Sigmoid colon (tissue), 7 donors: ENCODE data around the gene EFEMP1. TPM values are rescaled to one million over a fixed set of nuclear protein-coding genes. Genes with fewer than 3 reads are reported as not detected.

Experiments used
- DNase-seq: peaks from one replicate; pipeline ENCODE4 v3.0.0-alpha.2; 2019
- H3K27ac ChIP-seq, 4 donors: fragments of 200-600 bp; sonication (generic); one replicate each; pipeline ENCODE4 v1.5.1; 2016 to 2019; ENCODE audit warnings: mild to moderate bottlenecking in 1 of 4
- H3K27me3 ChIP-seq, 3 donors: fragments of 200-600 bp; sonication (generic); one replicate each; pipeline ENCODE4 v1.5.1; 2019; ENCODE audit warnings: mild to moderate bottlenecking in 1 of 3
- H3K36me3 ChIP-seq, 4 donors: fragments of 200-600 bp; sonication (generic); one replicate each; pipeline ENCODE4 v1.5.1; 2016 to 2019
- H3K4me1 ChIP-seq, 4 donors: fragments of 200-600 bp; sonication (generic); one replicate each; pipeline ENCODE4 v1.5.1; 2017 to 2019
- H3K4me3 ChIP-seq, 4 donors: fragments of 200-600 bp; sonication (generic); one replicate each; pipeline ENCODE4 v1.5.1; 2017 to 2019; ENCODE audit warnings: mild to moderate bottlenecking in 2 of 4, moderate library complexity in 1 of 4
- H3K9me3 ChIP-seq, 4 donors: fragments of 200-600 bp in 3 of 4; sonication (generic) in 3 of 4; one replicate each; pipeline versions ENCODE4 v1.5.1 to v1.6.1; 2013 to 2019
- CTCF ChIP-seq, 4 experiments: fragments of 450-650 bp in 3 of 4; fragments of 200-600 bp in 1 of 4; IDR thresholded peaks; one replicate each; pipeline ENCODE4 v1.5.1; 2016 to 2019; ENCODE audit warnings: antibody characterized with exemption in 4 of 4, mild to moderate bottlenecking in 3 of 4, moderate library complexity in 2 of 4
- EP300 ChIP-seq, 4 donors: sonication (generic); formaldehyde crosslinking; IDR thresholded peaks; one replicate each; pipeline ENCODE4 v1.6.1; 2017; ENCODE audit warnings: antibody characterized with exemption in 4 of 4
- POLR2A ChIP-seq, 2 donors: fragments of 450-650 bp; IDR thresholded peaks; one replicate each; pipeline ENCODE4 v1.6.1; 2016; ENCODE audit warnings: antibody characterized with exemption in 2 of 2, mild to moderate bottlenecking in 2 of 2, moderate library complexity in 2 of 2
- POLR2AphosphoS5 ChIP-seq, 4 donors: sonication (generic); formaldehyde crosslinking; IDR thresholded peaks; one replicate each; pipeline ENCODE4 v1.6.1; 2017; ENCODE audit warnings: antibody characterized with exemption in 4 of 4
- WGBS, 2 donors: extraction: QIAGEN DNeasy Blood & Tissue Kit; methylation state at CpG; one replicate each; pipeline ENCODE4 v1.1.7; 2013; 5-methylcytosine and 5-hydroxymethylcytosine counted together
- intact Hi-C: fragments of 100-400 bp; cut with DNase I; formaldehyde crosslinking; loops from one replicate; pipeline ENCODE4 v1.15.1; 2023
- polyA plus RNA-seq, 3 donors: library from polyadenylated mRNA; stranded (reverse); fragments of 200-250 nt; gene quantifications; one replicate each; pipeline ENCODE4 v1.2.3, GENCODE V29; 2013
- total RNA-seq, 4 donors: library from RNA; depleted of rRNA; stranded (reverse); fragments of >200 nt; gene quantifications; one replicate each; pipeline ENCODE4 v1.1.0, GENCODE V29; 2016
- donor health status: healthy with polysubstance abuse.
- donor health status: Bipolar disorder and iron deficiency.
- donor health status: healthy.

EFEMP1 gene
- total and polyA plus RNA-seq, 7 donors, result 5.3 to 111 (median 37.7) TPM

- Histone ChIP-seq H3K27me3 (no peaks in the 10 kb centered on the region), H3K9me3 (no peaks in the 10 kb centered on the region), H3K27ac (no peak overlapping the region), H3K4me1 (no peaks in the 10 kb centered on the region), H3K4me3 (no peak overlapping the region), H3K36me3 (no peaks in the 10 kb centered on the region)
- DNase-seq, result no peak
- intact Hi-C loops, result no loop called here
- TF ChIP-seq POLR2A (IDR thresholded peaks at IDR 0.05) (no peak), POLR2AphosphoS5 (IDR thresholded peaks at IDR 0.05) (no peak), CTCF (IDR thresholded peaks at IDR 0.05) (no peak), EP300 (IDR thresholded peaks at IDR 0.05) (no peak)
- 19 to 55% methylated on average over 3 of the region's 3 CpGs for WGBS, 2 donors
Observed at GRCh38 chr2:55907686-55908085, 15.9 kb downstream of the EFEMP1 start.

- no peak for DNase-seq
- Histone ChIP-seq H3K36me3 (no peaks in the 10 kb centered on the region), H3K9me3 (no peaks in the 10 kb centered on the region), H3K4me3 (no peak overlapping the region), H3K27ac (no peak overlapping the region), H3K27me3 (no peaks in the 10 kb centered on the region), H3K4me1 (no peaks in the 10 kb centered on the region)
- TF ChIP-seq POLR2AphosphoS5 (IDR thresholded peaks at IDR 0.05) (no peak), POLR2A (IDR thresholded peaks at IDR 0.05) (no peak), EP300 (IDR thresholded peaks at IDR 0.05) (no peak), CTCF (IDR thresholded peaks at IDR 0.05) (no peak)
- intact Hi-C loops, result no loop called here
- 91 to 93% methylated on average over 1 of the region's 1 CpG for WGBS, 2 donors
Observed at GRCh38 chr2:55906993-55907392, 16.6 kb downstream of the EFEMP1 start.

DNA sequence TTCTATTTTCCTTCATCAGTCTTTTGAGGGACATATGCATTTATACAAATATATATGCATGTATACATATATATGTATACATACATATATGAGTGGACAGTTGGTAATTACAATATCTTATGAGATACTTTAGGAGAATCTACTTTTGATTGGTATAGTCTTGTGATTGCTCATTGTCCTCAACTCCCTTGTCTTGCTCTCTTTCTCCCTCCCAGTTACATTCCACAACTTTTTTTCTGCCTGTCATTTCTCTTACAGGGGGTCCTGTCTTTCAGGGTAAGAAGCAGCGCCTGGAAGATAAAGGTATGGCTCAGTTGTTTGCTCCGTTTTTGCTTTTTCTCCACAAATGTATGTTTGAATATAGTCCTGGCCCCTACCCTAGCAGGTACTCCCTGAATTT lies 19.9 kb downstream of the EFEMP1 start:
- H3K27ac ChIP-seq, result no peak overlapping the region
- DNase-seq, result no peak
- H3K36me3 ChIP-seq, result no peaks in the 10 kb centered on the region
- no peaks in the 10 kb centered on the region for H3K9me3 ChIP-seq
- intact Hi-C loops, result no loop called here
- TF ChIP-seq CTCF (IDR thresholded peaks at IDR 0.05) (no peak), POLR2A (IDR thresholded peaks at IDR 0.05) (no peak), EP300 (IDR thresholded peaks at IDR 0.05) (no peak), POLR2AphosphoS5 (IDR thresholded peaks at IDR 0.05) (no peak)
- no peaks in the 10 kb centered on the region for H3K27me3 ChIP-seq
- no peak overlapping the region for H3K4me3 ChIP-seq
- no peaks in the 10 kb centered on the region for H3K4me1 ChIP-seq
- 94 to 98% methylated on average over 2 of the region's 2 CpGs for WGBS, 2 donors

DNA sequence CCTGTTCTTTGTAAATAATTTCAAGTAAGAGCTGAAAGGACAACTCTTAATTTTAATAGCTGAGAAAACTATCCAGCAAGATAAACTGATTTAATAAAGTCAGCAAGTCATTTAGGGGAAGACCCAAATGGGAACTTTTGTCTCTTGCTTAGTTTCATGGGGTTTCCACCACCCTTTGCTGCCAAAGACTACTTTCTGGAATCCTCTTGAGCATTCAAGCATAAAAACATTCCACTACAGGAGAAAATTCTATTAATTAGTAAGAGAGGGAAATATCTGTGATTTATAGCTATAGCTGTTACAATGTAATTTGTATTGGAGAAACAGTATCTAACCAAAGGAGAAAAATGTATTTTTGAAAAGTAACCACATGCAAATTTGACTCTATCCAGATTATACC lies 20.6 kb downstream of the EFEMP1 start:
- DNase-seq, result no peak
- no peak overlapping the region for H3K4me3 ChIP-seq
- H3K27ac ChIP-seq, result no peak overlapping the region
- no peaks in the 10 kb centered on the region for H3K36me3 ChIP-seq
- H3K9me3 ChIP-seq, result no peaks in the 10 kb centered on the region
- no peaks in the 10 kb centered on the region for H3K4me1 ChIP-seq
- H3K27me3 ChIP-seq, result no peaks in the 10 kb centered on the region
- TF ChIP-seq POLR2AphosphoS5 (IDR thresholded peaks at IDR 0.05), result no peak
- no peak for TF ChIP-seq EP300 (IDR thresholded peaks at IDR 0.05)
- no peak for TF ChIP-seq CTCF (IDR thresholded peaks at IDR 0.05)
- TF ChIP-seq POLR2A (IDR thresholded peaks at IDR 0.05), result no peak
- intact Hi-C loops, result no loop called here

- intact Hi-C loops, result no loop called here
- no peaks in the 10 kb centered on the region for H3K36me3 ChIP-seq
- no peak overlapping the region for H3K27ac ChIP-seq
- TF ChIP-seq POLR2AphosphoS5 (IDR thresholded peaks at IDR 0.05) (no peak), EP300 (IDR thresholded peaks at IDR 0.05) (no peak), POLR2A (IDR thresholded peaks at IDR 0.05) (no peak), CTCF (IDR thresholded peaks at IDR 0.05) (no peak)
- H3K4me1 ChIP-seq, result no peaks in the 10 kb centered on the region
- WGBS, 2 donors, result 64 to 77% methylated on average over 3 of the region's 3 CpGs
- H3K9me3 ChIP-seq, result no peaks in the 10 kb centered on the region
- no peak for DNase-seq
- H3K27me3 ChIP-seq, result no peaks in the 10 kb centered on the region
- no peak overlapping the region for H3K4me3 ChIP-seq
Observed at GRCh38 chr2:55902429-55902828, 21.2 kb downstream of the EFEMP1 start.
